OCI-LY7 (cell line): ENCODE results near the gene FITM1.

Experiments used
- CTCF ChIP-seq: fragments of 200-600 bp; sonication (generic); conservative IDR thresholded peaks from 2 replicates; pipeline ENCODE4 v1.5.1; 2014; ENCODE audit warnings: mild to moderate bottlenecking, antibody characterized with exemption, low read length, moderate library complexity, mixed read lengths
- EZH2phosphoT487 ChIP-seq: fragments of 200-600 bp; sonication (generic); IDR thresholded peaks from 2 replicates; pipeline ENCODE4 v1.6.1; 2018; ENCODE audit warnings: low read depth, borderline replicate concordance, mild to moderate bottlenecking, mixed run types, antibody characterized with exemption, low read length, moderate library complexity, mixed read lengths

- TF ChIP-seq CTCF: no peak
- TF ChIP-seq EZH2phosphoT487: no peak
Measured at GRCh38 chr14:24146978-24147760, 16.7 kb downstream of the FITM1 start, which contains the start of gene RNF31.
